ENCODE measurements around the gene ACP3.
"Not testable (repeated sequence)": the region's sequence is repeated elsewhere in the genome, so short reads cannot be mapped to it uniquely, and the experiment has no call there.

ACP3 gene

GRCh38 chr3:132288357-132288756 lies 28.9 kb upstream of the ACP3 start:
- Histone ChIP-seq H3K36me3 (ENCODE audit: insufficient read depth, low read length) (no peaks in the 10 kb centered on the region), H2AFZ (ENCODE audit: low read length, unreplicated experiment) (no peak overlapping the region), H3K4me1 (ENCODE audit: control insufficient read depth, insufficient read depth, low read length, unreplicated experiment) (peaks cover 31% of the 10 kb centered on the region), H3K79me2 (ENCODE audit: control insufficient read depth, insufficient read depth, low read length, unreplicated experiment) (no peaks in the 10 kb centered on the region), H3K27me3 (ENCODE audit: insufficient read depth, low read length) (no peaks in the 10 kb centered on the region), H3K4me3 (ENCODE audit: low read depth, low read length) (0 out of 2 replicates have a peak overlapping the region, but pooled peaks have one; percentile 4), H3K27ac (ENCODE audit: low read depth, low read length) (peak overlapping the region; percentile 45)

DNA sequence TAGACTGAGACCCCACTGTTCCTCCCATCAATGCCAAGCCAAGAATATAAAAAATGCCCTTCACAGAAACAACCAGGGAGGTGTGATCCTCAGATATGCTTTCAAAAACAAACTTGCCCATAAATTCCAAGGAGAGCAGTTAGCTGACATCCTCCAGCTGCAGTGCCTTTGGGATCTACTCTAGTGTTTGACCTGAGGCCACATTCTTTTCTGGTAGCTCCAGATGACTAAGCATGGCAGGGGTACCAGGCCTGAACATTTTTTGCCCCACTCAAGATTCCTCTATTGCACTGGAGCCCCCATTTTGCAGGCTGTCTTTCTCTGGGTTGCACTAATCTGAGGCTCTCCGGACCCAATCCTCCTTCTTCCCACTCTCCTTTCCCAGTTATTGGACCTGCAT lies 27.9 kb upstream of the ACP3 start:
- no peaks in the 10 kb centered on the region for H3K27me3 ChIP-seq (ENCODE audit: insufficient read depth, low read length)
- H3K79me2 ChIP-seq (ENCODE audit: control insufficient read depth, insufficient read depth, low read length, unreplicated experiment): no peaks in the 10 kb centered on the region
- no peak overlapping the region for H2AFZ ChIP-seq (ENCODE audit: low read length, unreplicated experiment)
- H3K27ac ChIP-seq (ENCODE audit: low read depth, low read length): peak overlapping the region; percentile 45
- H3K4me3 ChIP-seq (ENCODE audit: low read depth, low read length): no peak overlapping the region
- no peaks in the 10 kb centered on the region for H3K36me3 ChIP-seq (ENCODE audit: insufficient read depth, low read length)
- H3K4me1 ChIP-seq (ENCODE audit: control insufficient read depth, insufficient read depth, low read length, unreplicated experiment): peaks cover 31% of the 10 kb centered on the region

- Histone ChIP-seq H3K27me3 (ENCODE audit: insufficient read depth, low read length) (no peaks in the 10 kb centered on the region), H3K27ac (ENCODE audit: low read depth, low read length) (no peak overlapping the region), H2AFZ (ENCODE audit: low read length, unreplicated experiment) (no peak overlapping the region), H3K36me3 (ENCODE audit: insufficient read depth, low read length) (no peaks in the 10 kb centered on the region), H3K4me1 (ENCODE audit: control insufficient read depth, insufficient read depth, low read length, unreplicated experiment) (peaks cover 31% of the 10 kb centered on the region), H3K4me3 (ENCODE audit: low read depth, low read length) (no peak overlapping the region), H3K79me2 (ENCODE audit: control insufficient read depth, insufficient read depth, low read length, unreplicated experiment) (no peaks in the 10 kb centered on the region)
Observed at GRCh38 chr3:132290833-132291232, 26.4 kb upstream of the ACP3 start.

DNA sequence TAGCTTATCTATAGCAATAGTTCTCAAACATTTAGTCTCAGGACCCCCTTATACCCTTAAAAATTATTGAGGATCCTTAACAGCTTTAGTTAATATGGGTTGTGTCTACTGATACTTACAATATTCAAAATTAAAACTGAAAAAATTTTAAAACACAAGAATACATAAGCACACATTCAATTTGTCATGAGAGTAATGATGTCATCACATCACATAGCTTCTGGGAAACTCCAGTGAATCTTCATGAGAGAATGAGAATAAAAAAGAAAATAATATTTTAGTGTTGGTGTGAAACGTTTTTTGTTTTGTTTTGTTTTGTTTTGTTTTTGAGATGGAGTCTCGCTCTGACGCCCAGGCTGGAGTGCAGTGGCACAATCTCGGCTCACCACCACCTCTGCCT lies 25.2 kb upstream of the ACP3 start:
- Histone ChIP-seq H3K79me2 (ENCODE audit: control insufficient read depth, insufficient read depth, low read length, unreplicated experiment) (no peaks in the 10 kb centered on the region), H2AFZ (ENCODE audit: low read length, unreplicated experiment) (no peak overlapping the region), H3K4me1 (ENCODE audit: control insufficient read depth, insufficient read depth, low read length, unreplicated experiment) (peaks cover 31% of the 10 kb centered on the region), H3K4me3 (ENCODE audit: low read depth, low read length) (no peak overlapping the region), H3K27ac (ENCODE audit: low read depth, low read length) (no peak overlapping the region), H3K27me3 (ENCODE audit: insufficient read depth, low read length) (no peaks in the 10 kb centered on the region), H3K36me3 (ENCODE audit: insufficient read depth, low read length) (no peaks in the 10 kb centered on the region)

DNA sequence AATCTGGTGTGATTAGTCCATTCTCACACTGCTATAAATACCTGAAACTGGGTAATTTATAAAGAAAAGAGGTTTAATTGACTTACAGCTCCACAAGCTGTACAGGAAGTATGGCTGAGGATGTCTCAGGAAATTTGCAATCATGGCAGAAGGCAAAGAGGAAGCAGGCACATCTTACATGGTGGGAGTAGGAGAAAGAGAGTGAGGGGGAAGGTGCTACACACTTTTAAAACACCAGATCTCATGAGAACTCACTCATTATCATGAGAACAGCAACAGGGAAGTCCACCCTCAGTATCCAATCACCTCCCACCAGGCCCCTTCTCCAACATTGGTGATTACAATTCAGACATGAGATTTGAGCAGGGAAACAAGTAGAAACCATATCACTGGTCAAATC lies 24.0 kb upstream of the ACP3 start:
- Histone ChIP-seq H3K36me3 (ENCODE audit: insufficient read depth, low read length) (no peaks in the 10 kb centered on the region), H3K4me3 (ENCODE audit: low read depth, low read length) (no peak overlapping the region), H3K27me3 (ENCODE audit: insufficient read depth, low read length) (no peaks in the 10 kb centered on the region), H2AFZ (ENCODE audit: low read length, unreplicated experiment) (no peak overlapping the region), H3K79me2 (ENCODE audit: control insufficient read depth, insufficient read depth, low read length, unreplicated experiment) (no peaks in the 10 kb centered on the region), H3K4me1 (ENCODE audit: control insufficient read depth, insufficient read depth, low read length, unreplicated experiment) (peaks cover 24% of the 10 kb centered on the region), H3K27ac (ENCODE audit: low read depth, low read length) (no peak overlapping the region)

- Histone ChIP-seq H2AFZ (ENCODE audit: low read length, unreplicated experiment) (no peak overlapping the region), H3K79me2 (ENCODE audit: control insufficient read depth, insufficient read depth, low read length, unreplicated experiment) (no peaks in the 10 kb centered on the region), H3K4me3 (ENCODE audit: low read depth, low read length) (no peak overlapping the region), H3K27ac (ENCODE audit: low read depth, low read length) (no peak overlapping the region), H3K27me3 (ENCODE audit: insufficient read depth, low read length) (no peaks in the 10 kb centered on the region), H3K4me1 (ENCODE audit: control insufficient read depth, insufficient read depth, low read length, unreplicated experiment) (peaks cover 8% of the 10 kb centered on the region), H3K36me3 (ENCODE audit: insufficient read depth, low read length) (no peaks in the 10 kb centered on the region)
Observed at GRCh38 chr3:132294906-132295305, 22.3 kb upstream of the ACP3 start.

DNA sequence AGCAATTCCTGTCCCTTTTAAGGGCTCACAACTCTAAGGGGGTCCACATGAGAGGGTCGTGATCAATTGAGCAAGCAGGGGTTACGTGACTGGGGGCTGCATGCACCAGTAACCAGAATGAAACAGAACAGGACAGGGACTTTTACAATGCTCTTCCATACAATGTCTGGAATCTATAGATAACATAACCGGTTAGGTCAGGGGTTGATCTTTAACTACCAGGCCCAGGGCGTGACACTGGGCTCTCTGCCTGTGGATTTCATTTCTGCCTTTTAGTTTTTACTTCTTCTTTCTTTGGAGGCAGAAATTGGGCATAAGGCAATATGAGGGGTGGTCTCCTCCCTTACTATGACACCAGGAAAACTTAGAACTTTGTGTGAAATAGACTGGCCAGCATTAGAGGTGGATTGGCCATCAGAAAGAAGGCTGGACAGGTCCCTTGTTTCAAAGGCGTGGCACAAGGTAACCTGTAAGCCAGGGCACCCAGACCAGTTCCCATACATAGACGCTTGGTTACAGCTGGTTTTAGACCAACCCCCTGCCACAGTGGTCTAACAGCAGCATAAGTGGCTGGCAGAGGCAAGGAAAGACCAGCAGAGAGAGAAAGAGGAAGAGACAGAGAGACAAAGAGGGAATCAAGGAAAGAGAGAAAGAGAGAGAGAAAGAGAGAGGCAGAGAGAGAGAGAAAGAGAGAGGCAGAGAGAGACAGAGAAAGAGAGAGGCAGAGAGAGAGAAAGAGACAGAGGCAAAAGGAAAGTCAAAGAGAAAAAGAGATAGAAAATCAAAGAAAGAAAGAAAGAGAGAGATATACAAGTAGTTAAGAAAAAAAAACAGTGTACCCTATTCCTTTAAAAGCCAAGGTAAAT lies 13.6 kb upstream of the ACP3 start:
- H3K27me3 ChIP-seq (ENCODE audit: insufficient read depth, low read length); H3K4me3 ChIP-seq (ENCODE audit: low read depth, low read length); H3K79me2 ChIP-seq (ENCODE audit: control insufficient read depth, insufficient read depth, low read length, unreplicated experiment); H3K4me1 ChIP-seq (ENCODE audit: control insufficient read depth, insufficient read depth, low read length, unreplicated experiment); H2AFZ ChIP-seq (ENCODE audit: low read length, unreplicated experiment); H3K27ac ChIP-seq (ENCODE audit: low read depth, low read length); H3K36me3 ChIP-seq (ENCODE audit: insufficient read depth, low read length): not testable (repeated sequence)

DNA sequence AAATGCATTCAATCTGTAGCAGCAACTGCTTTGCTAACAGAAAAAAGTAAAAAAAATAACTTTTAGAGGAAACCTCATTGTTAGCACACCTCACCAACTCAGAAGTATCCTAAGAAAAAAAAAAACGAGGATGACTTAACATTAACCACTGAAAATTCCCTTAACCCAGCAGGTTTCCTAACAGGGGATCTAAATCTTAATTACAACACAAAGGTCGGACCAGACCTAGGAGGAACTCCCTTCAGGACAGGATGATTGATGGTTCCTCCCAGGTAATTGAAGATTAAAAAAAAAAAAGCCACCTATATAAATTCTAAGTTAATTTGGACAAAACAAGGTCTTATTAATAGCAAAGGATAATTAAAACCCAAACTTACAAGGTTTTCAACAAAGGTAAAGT lies 12.9 kb upstream of the ACP3 start:
- H3K27me3 ChIP-seq (ENCODE audit: insufficient read depth, low read length); H3K36me3 ChIP-seq (ENCODE audit: insufficient read depth, low read length); H2AFZ ChIP-seq (ENCODE audit: low read length, unreplicated experiment); H3K4me1 ChIP-seq (ENCODE audit: control insufficient read depth, insufficient read depth, low read length, unreplicated experiment); H3K4me3 ChIP-seq (ENCODE audit: low read depth, low read length); H3K79me2 ChIP-seq (ENCODE audit: control insufficient read depth, insufficient read depth, low read length, unreplicated experiment); H3K27ac ChIP-seq (ENCODE audit: low read depth, low read length): not testable (repeated sequence)

DNA sequence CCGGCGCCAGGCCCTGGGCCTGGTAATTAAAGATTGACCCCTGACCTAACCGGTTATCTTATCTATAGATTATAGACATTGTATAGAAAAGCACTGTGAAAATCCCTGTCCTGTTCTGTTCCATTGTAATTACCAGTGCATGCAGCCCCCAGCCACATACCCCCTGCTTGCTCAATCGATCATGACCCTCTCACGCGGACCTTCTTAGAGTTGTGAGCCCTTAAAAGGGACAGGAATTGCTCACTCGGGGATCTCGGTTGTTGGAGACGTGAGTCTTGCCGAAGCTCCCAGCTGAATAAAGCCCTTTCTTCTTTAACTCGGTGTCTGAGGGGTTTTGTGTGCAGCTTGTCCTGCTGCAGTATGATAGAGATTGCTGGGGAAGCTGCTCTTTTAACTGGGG lies 7.2 kb upstream of the ACP3 start:
- H3K4me1 ChIP-seq (ENCODE audit: control insufficient read depth, insufficient read depth, low read length, unreplicated experiment); H3K27ac ChIP-seq (ENCODE audit: low read depth, low read length); H3K27me3 ChIP-seq (ENCODE audit: insufficient read depth, low read length); H3K79me2 ChIP-seq (ENCODE audit: control insufficient read depth, insufficient read depth, low read length, unreplicated experiment); H3K4me3 ChIP-seq (ENCODE audit: low read depth, low read length); H3K36me3 ChIP-seq (ENCODE audit: insufficient read depth, low read length); H2AFZ ChIP-seq (ENCODE audit: low read length, unreplicated experiment): not testable (repeated sequence)

- H3K4me3 ChIP-seq (ENCODE audit: low read depth, low read length): no peak overlapping the region
- H3K27ac ChIP-seq (ENCODE audit: low read depth, low read length): no peak overlapping the region
- H3K27me3 ChIP-seq (ENCODE audit: insufficient read depth, low read length): no peaks in the 10 kb centered on the region
- H3K36me3 ChIP-seq (ENCODE audit: insufficient read depth, low read length): no peaks in the 10 kb centered on the region
- H3K4me1 ChIP-seq (ENCODE audit: control insufficient read depth, insufficient read depth, low read length, unreplicated experiment): peaks cover 6% of the 10 kb centered on the region
- no peaks in the 10 kb centered on the region for H3K79me2 ChIP-seq (ENCODE audit: control insufficient read depth, insufficient read depth, low read length, unreplicated experiment)
- no peak overlapping the region for H2AFZ ChIP-seq (ENCODE audit: low read length, unreplicated experiment)
Observed at GRCh38 chr3:132311316-132311715, 5.9 kb upstream of the ACP3 start.

GRCh38 chr3:132311841-132312240 lies 5.4 kb upstream of the ACP3 start:
- Histone ChIP-seq H3K79me2 (ENCODE audit: control insufficient read depth, insufficient read depth, low read length, unreplicated experiment) (no peaks in the 10 kb centered on the region), H3K27me3 (ENCODE audit: insufficient read depth, low read length) (no peaks in the 10 kb centered on the region), H3K4me1 (ENCODE audit: control insufficient read depth, insufficient read depth, low read length, unreplicated experiment) (peaks cover 6% of the 10 kb centered on the region), H3K36me3 (ENCODE audit: insufficient read depth, low read length) (no peaks in the 10 kb centered on the region), H3K27ac (ENCODE audit: low read depth, low read length) (no peak overlapping the region), H3K4me3 (ENCODE audit: low read depth, low read length) (no peak overlapping the region), H2AFZ (ENCODE audit: low read length, unreplicated experiment) (no peak overlapping the region)

Data from ACC112 (cell line).